ENCODE measurements around the gene CCL4.

CCL4 gene

GRCh38 chr17:36131931-36132330, 28.3 kb downstream of the CCL4 start:
- no peak for TF ChIP-seq CTCF (IDR thresholded peaks at IDR 0.05; ENCODE audit: low read depth, low read length)
- DNase-seq (ENCODE audit: low read depth in 2 of 2) = no peak
- no peak overlapping the region for H3K4me3 ChIP-seq (replicated peaks in 1 of 2; ENCODE audit: low read depth in 2 of 2, low read length in 2 of 2)

- no peak for TF ChIP-seq CTCF (IDR thresholded peaks at IDR 0.05; ENCODE audit: low read depth, low read length)
- no peak overlapping the region for H3K4me3 ChIP-seq (replicated peaks in 1 of 2; ENCODE audit: low read depth in 2 of 2, low read length in 2 of 2)
- DNase-seq (ENCODE audit: low read depth in 2 of 2) = no peak
Observed at GRCh38 chr17:36132421-36132831, 28.8 kb downstream of the CCL4 start.

GRCh38 chr17:36133602-36134236, 30.1 kb downstream of the CCL4 start:
- no peak for TF ChIP-seq CTCF (IDR thresholded peaks at IDR 0.05; ENCODE audit: low read depth, low read length)
- peak; percentile 20 to 52 for DNase-seq (ENCODE audit: low read depth in 2 of 2)

GRCh38 chr17:36135465-36135864, 31.8 kb downstream of the CCL4 start:
- H3K4me3 ChIP-seq (replicated peaks in 1 of 2; ENCODE audit: low read depth in 2 of 2, low read length in 2 of 2) = no peak overlapping the region
- no peak for DNase-seq (ENCODE audit: low read depth in 2 of 2)
- no peak for TF ChIP-seq CTCF (IDR thresholded peaks at IDR 0.05; ENCODE audit: low read depth, low read length)

More at GRCh38 chr17:36133602-36134236, 30.1 kb downstream of the CCL4 start:
- H3K4me3 ChIP-seq (replicated peaks in 1 of 2; ENCODE audit: low read depth in 2 of 2, low read length in 2 of 2) = no peak overlapping the region

- TF ChIP-seq CTCF (IDR thresholded peaks at IDR 0.05; ENCODE audit: low read depth, low read length) = no peak
- no peak for DNase-seq (ENCODE audit: low read depth in 2 of 2)
- H3K4me3 ChIP-seq (replicated peaks in 1 of 2; ENCODE audit: low read depth in 2 of 2, low read length in 2 of 2) = no peak overlapping the region
Observed at GRCh38 chr17:36136036-36136435, 32.4 kb downstream of the CCL4 start.

- no peak overlapping the region for H3K4me3 ChIP-seq (replicated peaks in 1 of 2; ENCODE audit: low read depth in 2 of 2, low read length in 2 of 2)
- TF ChIP-seq CTCF (IDR thresholded peaks at IDR 0.05; ENCODE audit: low read depth, low read length) = no peak
- no peak for DNase-seq (ENCODE audit: low read depth in 2 of 2)
Observed at GRCh38 chr17:36136439-36136838, 32.8 kb downstream of the CCL4 start.

- TF ChIP-seq CTCF (IDR thresholded peaks at IDR 0.05; ENCODE audit: low read depth, low read length) = no peak
- no peak overlapping the region for H3K4me3 ChIP-seq (replicated peaks in 1 of 2; ENCODE audit: low read depth in 2 of 2, low read length in 2 of 2)
- no peak for DNase-seq (ENCODE audit: low read depth in 2 of 2)
Observed at GRCh38 chr17:36142235-36142634, 38.6 kb downstream of the CCL4 start.

All from cardiac fibroblast (primary cell).